AG09309 (cell line): ENCODE measurements around the gene CALML3.

Experiments used
- DNase-seq: peaks from one replicate; pipeline ENCODE4 v3.0.0-alpha.2; 2010; ENCODE audit warnings: low read depth
- H3K4me3 ChIP-seq: 2 replicates; pipeline ENCODE4 v1.5.1; 2011; ENCODE audit warnings: mild to moderate bottlenecking, low read depth, low read length, moderate library complexity; ENCODE audit not compliant: control insufficient read depth
- TF ChIP-seq, protein P1 (sequence below): IDR thresholded peaks from 2 replicates; pipeline ENCODE4 v1.5.1; 2011; ENCODE audit warnings: mild to moderate bottlenecking, low read depth, low read length, inconsistent platforms; ENCODE audit not compliant: insufficient read depth, control insufficient read depth; ENCODE audit errors: missing control alignments

The CALML3 gene

DNA sequence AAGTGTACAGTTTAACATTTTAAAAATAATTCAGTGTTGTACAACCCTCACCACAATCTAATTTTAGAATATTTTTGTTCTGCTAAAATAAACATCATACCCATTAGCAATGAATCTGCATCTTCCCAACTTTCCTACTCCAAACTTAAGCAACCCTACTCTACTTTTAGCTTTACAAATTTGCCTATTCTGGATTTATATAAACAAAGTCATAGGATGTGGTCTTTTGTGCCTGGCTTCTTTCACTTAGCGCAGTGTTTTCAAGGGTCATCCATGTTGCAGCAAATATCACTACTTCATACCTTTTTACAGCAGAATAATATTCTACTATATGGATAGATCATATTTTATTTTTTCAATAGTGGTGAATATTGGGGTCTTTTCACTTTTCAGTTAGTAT is 18.9 kb downstream of the CALML3 start:
- DNase-seq = no peak
- no peak overlapping the region for H3K4me3 ChIP-seq
- TF ChIP-seq, protein P1, sequence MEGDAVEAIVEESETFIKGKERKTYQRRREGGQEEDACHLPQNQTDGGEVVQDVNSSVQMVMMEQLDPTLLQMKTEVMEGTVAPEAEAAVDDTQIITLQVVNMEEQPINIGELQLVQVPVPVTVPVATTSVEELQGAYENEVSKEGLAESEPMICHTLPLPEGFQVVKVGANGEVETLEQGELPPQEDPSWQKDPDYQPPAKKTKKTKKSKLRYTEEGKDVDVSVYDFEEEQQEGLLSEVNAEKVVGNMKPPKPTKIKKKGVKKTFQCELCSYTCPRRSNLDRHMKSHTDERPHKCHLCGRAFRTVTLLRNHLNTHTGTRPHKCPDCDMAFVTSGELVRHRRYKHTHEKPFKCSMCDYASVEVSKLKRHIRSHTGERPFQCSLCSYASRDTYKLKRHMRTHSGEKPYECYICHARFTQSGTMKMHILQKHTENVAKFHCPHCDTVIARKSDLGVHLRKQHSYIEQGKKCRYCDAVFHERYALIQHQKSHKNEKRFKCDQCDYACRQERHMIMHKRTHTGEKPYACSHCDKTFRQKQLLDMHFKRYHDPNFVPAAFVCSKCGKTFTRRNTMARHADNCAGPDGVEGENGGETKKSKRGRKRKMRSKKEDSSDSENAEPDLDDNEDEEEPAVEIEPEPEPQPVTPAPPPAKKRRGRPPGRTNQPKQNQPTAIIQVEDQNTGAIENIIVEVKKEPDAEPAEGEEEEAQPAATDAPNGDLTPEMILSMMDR = no peak

DNA sequence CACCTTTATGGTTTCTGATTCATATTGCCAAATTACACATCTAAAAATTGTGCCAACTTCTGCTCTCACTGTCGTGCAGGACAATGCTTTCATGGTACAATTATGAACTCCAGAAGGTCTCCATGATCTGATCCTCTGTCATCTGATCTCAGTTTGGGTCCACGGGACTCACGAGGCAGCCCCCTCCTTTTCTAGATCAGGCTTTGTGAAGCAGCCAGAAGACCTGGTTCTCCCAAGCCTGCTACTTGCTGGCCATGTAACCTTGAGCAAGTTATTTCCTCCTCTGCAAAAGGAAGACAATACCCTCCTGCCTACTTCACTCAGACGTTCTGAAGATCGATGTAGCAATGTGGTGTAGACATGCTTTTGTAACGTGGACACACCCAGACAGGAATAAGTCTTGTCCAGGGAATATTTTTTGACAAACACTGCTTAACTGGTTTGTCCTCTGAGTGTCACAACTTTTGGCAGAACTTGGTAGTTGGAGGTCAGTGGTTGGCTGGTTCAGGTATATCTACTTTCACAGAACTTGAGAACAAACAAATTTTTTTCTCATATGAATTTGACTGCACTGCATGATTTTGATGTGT is 19.6 kb downstream of the CALML3 start:
- TF ChIP-seq, protein P1 = no peak
- no peak overlapping the region for H3K4me3 ChIP-seq
- no peak for DNase-seq

DNA sequence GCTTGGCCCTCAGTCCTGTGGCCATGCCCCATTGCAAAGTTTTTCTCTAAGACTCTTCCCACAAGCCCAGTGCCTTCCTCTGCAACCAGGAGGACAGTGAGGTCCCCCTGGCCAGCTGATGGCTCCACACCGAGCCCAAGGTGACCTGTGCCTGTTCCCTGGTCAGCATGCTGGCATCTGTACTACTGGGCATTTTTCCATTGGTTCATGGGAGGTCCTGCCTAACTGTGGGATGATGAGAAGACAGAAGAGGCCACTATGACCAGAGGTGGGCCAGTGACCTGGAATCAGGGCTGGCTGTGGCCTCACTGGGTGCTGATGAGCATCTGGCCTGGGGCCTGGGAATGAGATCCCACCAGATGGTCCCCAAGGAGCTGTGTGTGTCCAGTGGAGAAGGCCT is 20.2 kb downstream of the CALML3 start:
- TF ChIP-seq, protein P1 = no peak
- no peak overlapping the region for H3K4me3 ChIP-seq
- DNase-seq = no peak

DNA sequence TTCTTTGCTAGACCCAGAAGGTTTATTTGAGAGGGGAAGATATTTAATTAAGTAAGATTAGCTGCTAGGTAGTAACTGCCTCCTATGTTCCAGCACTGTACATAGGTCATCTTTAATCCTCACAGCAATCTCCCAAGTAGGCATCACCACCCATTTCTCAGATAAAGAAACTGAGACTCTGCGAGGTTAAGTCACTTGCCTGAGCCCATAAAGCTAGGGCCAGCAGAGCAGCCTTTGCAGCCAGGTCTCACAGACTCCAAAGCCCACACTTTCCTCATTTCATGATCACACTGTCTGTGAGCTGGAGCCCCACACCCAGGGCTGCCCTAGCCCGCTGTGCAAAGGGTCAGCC is 20.6 kb downstream of the CALML3 start:
- DNase-seq = no peak
- no peak overlapping the region for H3K4me3 ChIP-seq
- TF ChIP-seq, protein P1 = no peak

DNA sequence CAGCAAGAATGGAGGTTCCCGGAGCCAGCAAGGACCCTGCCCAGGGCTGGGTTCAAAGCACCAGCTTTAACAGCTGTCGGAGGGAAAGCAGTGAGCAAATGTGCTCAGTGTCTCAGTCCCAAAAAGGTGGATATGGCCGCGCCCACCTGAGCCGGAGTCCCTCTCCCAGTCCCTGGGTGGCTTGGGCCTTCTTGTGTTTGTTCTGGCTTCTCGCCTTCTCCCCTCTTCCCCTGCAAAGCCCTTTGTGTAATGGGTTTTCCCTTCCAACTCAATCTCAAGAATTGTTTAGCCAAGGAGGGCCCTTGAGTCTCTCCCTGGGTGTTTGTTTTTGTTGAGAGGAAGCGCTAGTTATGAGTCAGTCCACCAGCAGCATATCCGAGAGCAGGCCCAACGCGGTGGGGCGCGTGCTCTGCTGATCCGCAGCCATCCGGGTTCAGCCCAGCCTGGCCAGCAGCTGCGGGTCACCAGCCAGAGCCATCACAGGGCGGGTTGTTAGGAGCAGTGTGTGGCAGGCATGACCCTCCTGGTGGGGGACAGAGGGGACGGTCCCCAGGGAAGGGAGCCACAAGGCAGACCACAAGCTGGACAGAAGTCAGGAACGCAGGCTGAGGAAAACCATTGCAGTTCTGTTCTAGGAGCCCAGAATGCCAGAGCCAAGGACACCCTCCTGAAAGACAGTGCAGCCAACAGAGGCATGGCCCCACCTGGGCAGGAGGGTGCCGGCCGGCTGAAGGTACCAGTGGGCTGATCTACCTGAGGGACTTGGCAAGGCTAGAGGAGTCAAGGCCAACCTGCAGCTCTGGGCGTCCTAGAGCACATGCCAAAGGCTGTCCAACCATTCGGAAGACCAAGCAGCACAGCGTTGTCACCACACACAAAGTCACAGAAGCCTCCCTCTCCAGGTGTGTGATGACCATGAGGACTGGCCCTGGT is 21.3 kb downstream of the CALML3 start:
- DNase-seq = no peak
- TF ChIP-seq, protein P1 = no peak
- no peak overlapping the region for H3K4me3 ChIP-seq

DNA sequence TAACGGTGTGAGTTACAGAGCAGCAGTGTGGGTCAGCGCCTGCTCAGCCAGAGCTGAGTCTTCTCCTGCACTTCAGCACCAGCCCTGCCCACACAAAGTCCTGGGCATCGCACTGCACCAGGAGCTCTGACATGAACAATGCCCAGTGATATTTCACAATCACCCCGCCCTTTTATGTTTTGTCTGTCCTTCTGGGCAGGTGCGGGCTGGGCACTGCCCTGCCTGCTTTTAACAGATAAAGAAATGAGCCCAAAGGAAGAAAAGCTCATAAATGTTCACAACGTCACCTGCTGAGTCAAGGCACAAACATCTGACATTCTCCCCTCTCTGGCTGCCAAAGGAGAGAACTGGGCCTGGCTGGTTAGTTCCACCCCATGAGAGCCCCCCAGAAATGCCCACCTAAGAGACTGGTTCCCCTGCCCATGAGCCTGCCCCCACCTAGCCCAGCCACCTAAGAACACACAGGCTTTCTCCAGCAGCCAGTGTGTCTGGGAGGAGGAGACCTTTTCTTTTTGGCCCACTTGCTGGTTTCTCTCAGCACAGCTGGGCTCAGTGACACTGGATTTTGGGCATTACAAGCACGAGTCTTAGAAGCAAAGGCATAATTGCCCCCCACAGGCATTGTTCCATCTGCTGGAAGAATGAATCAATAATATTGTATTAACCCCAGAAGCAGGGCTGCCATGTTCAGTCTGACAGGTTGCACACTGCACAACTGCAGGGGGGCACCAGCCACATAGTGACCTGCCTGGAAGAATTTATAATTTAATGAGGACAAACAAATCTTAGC is 22.3 kb downstream of the CALML3 start:
- TF ChIP-seq, protein P1 = no peak
- no peak overlapping the region for H3K4me3 ChIP-seq
- DNase-seq = no peak
